ENCODE data around the gene FZD4. TPM values are rescaled to one million over a fixed set of nuclear protein-coding genes. Genes with fewer than 3 reads are reported as not detected.
"Not testable (repeated sequence)": the region's sequence is repeated elsewhere in the genome, so short reads cannot be mapped to it uniquely, and the experiment has no call there.

The FZD4 gene
- total and polyA plus RNA-seq, 2 donors (not counting 1 experiment from before 2014, with no cell fraction given) = 0.01 to 0.02 TPM

GRCh38 chr11:86996953-86997570, 41.9 kb upstream of the FZD4 start:
- Histone ChIP-seq H3K4me2 (replicated peaks; ENCODE audit: low read depth, low read length, poor library complexity, severe bottlenecking) (no peak overlapping the region), H2AFZ (ENCODE audit: insufficient read depth, low read depth, low read length, poor library complexity, severe bottlenecking) (no peak overlapping the region), H3K9ac (ENCODE audit: low read length) (no peak overlapping the region), H3K27ac (ENCODE audit: low read length in 2 of 2) (no peak overlapping the region), H3K4me1 (ENCODE audit: control insufficient read depth in 2 of 2, insufficient read depth in 2 of 2, low read length in 2 of 2) (no peaks in the 10 kb centered on the region), H4K20me1 (ENCODE audit: control insufficient read depth, insufficient read depth, low read length, poor library complexity, severe bottlenecking) (no peaks in the 10 kb centered on the region), H3K27me3 (replicated peaks in 1 of 4; ENCODE audit: control extremely low read depth in 1 of 4, control insufficient read depth in 3 of 4, insufficient read depth in 4 of 4, low read length in 3 of 4) (no peaks in the 10 kb centered on the region), H3K9me3 (ENCODE audit: control extremely low read depth in 1 of 3, control insufficient read depth in 2 of 3, insufficient read depth in 1 of 3, low read length in 2 of 3) (no peaks in the 10 kb centered on the region), H3K36me3 (replicated peaks in 1 of 2; ENCODE audit: control extremely low read depth in 1 of 2, control insufficient read depth in 1 of 2, extremely low read depth in 1 of 2, insufficient read depth in 2 of 2, low read length in 1 of 2) (no peaks in the 10 kb centered on the region), H3K79me2 (ENCODE audit: control insufficient read depth, insufficient read depth, low read length) (no peaks in the 10 kb centered on the region), H3K4me3 (ENCODE audit: control extremely low read depth in 1 of 5, extremely low read depth in 1 of 5, insufficient read depth in 1 of 5, low read depth in 2 of 5, low read length in 4 of 5) (no peak overlapping the region)
- H3K27me3 Mint-ChIP-seq = no peaks in the 10 kb centered on the region
- intact Hi-C loops (cut with micrococcal nuclease) = loop anchor here (5.0 kb wide), 1 partner anchor 295 kb away; no protein-coding TSS in a partner anchor
- ATAC-seq (ENCODE audit: low read depth) (no peak), DNase-seq (no peak)
- H3K4me1 Mint-ChIP-seq = no peaks in the 10 kb centered on the region
- WGBS (ENCODE audit: insufficient coverage) = no CpG with 5 or more reads among the region's 1 CpG
- no peak overlapping the region for H3K4me3 Mint-ChIP-seq
- CTCF ChIA-PET = interaction anchor here (0.7 to 1.5 kb wide), 4 partner anchors 8 to 292 kb away, joined by 3 to 8 read pairs (median 4); no protein-coding TSS in a partner anchor
- POLR2A ChIA-PET = no interaction called here
- H3K27ac Mint-ChIP-seq = no peak overlapping the region
- H3K9me3 Mint-ChIP-seq (ENCODE audit: insufficient read depth) = no peaks in the 10 kb centered on the region
- TF ChIP-seq EZH2 (IDR thresholded peaks at IDR 0.05; ENCODE audit: borderline replicate concordance, insufficient read depth, low read depth, low read length, poor library complexity, severe bottlenecking) = no peak
- no peak for TF ChIP-seq CTCF (IDR thresholded peaks at IDR 0.05)

- Mint-ChIP-seq H3K27me3 (peaks cover 9% of the 10 kb centered on the region), H3K9me3 (ENCODE audit: insufficient read depth) (no peaks in the 10 kb centered on the region), H3K4me3 (no peak overlapping the region), H3K4me1 (no peaks in the 10 kb centered on the region), H3K27ac (no peak overlapping the region)
- no peak overlapping the region for H3K27ac ChIP-seq (ENCODE audit: low read length in 2 of 2)
- CTCF ChIA-PET = no interaction called here
- no peak for TF ChIP-seq CTCF (IDR thresholded peaks at IDR 0.05)
- TF ChIP-seq EZH2 (IDR thresholded peaks at IDR 0.05; ENCODE audit: borderline replicate concordance, insufficient read depth, low read depth, low read length, poor library complexity, severe bottlenecking) = no peak
- no peaks in the 10 kb centered on the region for H3K4me1 ChIP-seq (ENCODE audit: control insufficient read depth in 2 of 2, insufficient read depth in 2 of 2, low read length in 2 of 2)
- WGBS (ENCODE audit: insufficient coverage) = no CpG with 5 or more reads among the region's 3 CpGs
- H2AFZ ChIP-seq (ENCODE audit: insufficient read depth, low read depth, low read length, poor library complexity, severe bottlenecking) = no peak overlapping the region
- H4K20me1 ChIP-seq (ENCODE audit: control insufficient read depth, insufficient read depth, low read length, poor library complexity, severe bottlenecking) = no peaks in the 10 kb centered on the region
- DNase-seq (no peak), ATAC-seq (ENCODE audit: low read depth) (no peak)
- no peaks in the 10 kb centered on the region for H3K9me3 ChIP-seq (ENCODE audit: control extremely low read depth in 1 of 3, control insufficient read depth in 2 of 3, insufficient read depth in 1 of 3, low read length in 2 of 3)
- no peaks in the 10 kb centered on the region for H3K79me2 ChIP-seq (ENCODE audit: control insufficient read depth, insufficient read depth, low read length)
- H3K27me3 ChIP-seq (replicated peaks in 1 of 4; ENCODE audit: control extremely low read depth in 1 of 4, control insufficient read depth in 3 of 4, insufficient read depth in 4 of 4, low read length in 3 of 4) = no peaks in the 10 kb centered on the region
- no peaks in the 10 kb centered on the region for H3K36me3 ChIP-seq (replicated peaks in 1 of 2; ENCODE audit: control extremely low read depth in 1 of 2, control insufficient read depth in 1 of 2, extremely low read depth in 1 of 2, insufficient read depth in 2 of 2, low read length in 1 of 2)
- POLR2A ChIA-PET = no interaction called here
- no peak overlapping the region for H3K4me2 ChIP-seq (replicated peaks; ENCODE audit: low read depth, low read length, poor library complexity, severe bottlenecking)
- H3K9ac ChIP-seq (ENCODE audit: low read length) = no peak overlapping the region
- intact Hi-C loops (cut with micrococcal nuclease) = no loop called here
- H3K4me3 ChIP-seq (ENCODE audit: control extremely low read depth in 1 of 5, extremely low read depth in 1 of 5, insufficient read depth in 1 of 5, low read depth in 2 of 5, low read length in 4 of 5) = no peak overlapping the region
Measured at GRCh38 chr11:86993031-86993430, 37.8 kb upstream of the FZD4 start.

GRCh38 chr11:86992340-86992739, 37.1 kb upstream of the FZD4 start:
- H3K36me3 ChIP-seq (replicated peaks in 1 of 2; ENCODE audit: control extremely low read depth in 1 of 2, control insufficient read depth in 1 of 2, extremely low read depth in 1 of 2, insufficient read depth in 2 of 2, low read length in 1 of 2); H3K27ac Mint-ChIP-seq; H3K27me3 Mint-ChIP-seq; CTCF ChIA-PET; H3K4me3 Mint-ChIP-seq; H3K4me3 ChIP-seq (ENCODE audit: control extremely low read depth in 1 of 5, extremely low read depth in 1 of 5, insufficient read depth in 1 of 5, low read depth in 2 of 5, low read length in 4 of 5); H3K27me3 ChIP-seq (replicated peaks in 1 of 4; ENCODE audit: control extremely low read depth in 1 of 4, control insufficient read depth in 3 of 4, insufficient read depth in 4 of 4, low read length in 3 of 4); intact Hi-C loops (cut with micrococcal nuclease); ATAC-seq (ENCODE audit: low read depth); H3K4me1 ChIP-seq (ENCODE audit: control insufficient read depth in 2 of 2, insufficient read depth in 2 of 2, low read length in 2 of 2); POLR2A ChIA-PET; H3K9me3 ChIP-seq (ENCODE audit: control extremely low read depth in 1 of 3, control insufficient read depth in 2 of 3, insufficient read depth in 1 of 3, low read length in 2 of 3); H3K4me1 Mint-ChIP-seq; H3K9ac ChIP-seq (ENCODE audit: low read length); H3K9me3 Mint-ChIP-seq (ENCODE audit: insufficient read depth); DNase-seq; H4K20me1 ChIP-seq (ENCODE audit: control insufficient read depth, insufficient read depth, low read length, poor library complexity, severe bottlenecking); H3K27ac ChIP-seq (ENCODE audit: low read length in 2 of 2); H3K79me2 ChIP-seq (ENCODE audit: control insufficient read depth, insufficient read depth, low read length); H3K4me2 ChIP-seq (replicated peaks; ENCODE audit: low read depth, low read length, poor library complexity, severe bottlenecking); H2AFZ ChIP-seq (ENCODE audit: insufficient read depth, low read depth, low read length, poor library complexity, severe bottlenecking): not testable (repeated sequence)
- 90% methylated on average over 2 of the region's 4 CpGs for WGBS (ENCODE audit: insufficient coverage)

All from B cell (primary cell).